HCT116 (cell line): ENCODE measurements around the gene FAM118B. TPM values are rescaled to one million over a fixed set of nuclear protein-coding genes. Genes with fewer than 3 reads are reported as not detected.

ENCODE experiments used
- ATAC-seq: fragments of 200-7000 bp; cut with Tn5 transposase; 2 replicates; pipeline ENCODE4 v1.9.1; 2020; ENCODE audit warnings: mild to moderate bottlenecking, moderate library complexity
- BruUV-seq: library from RNA; stranded (reverse); fragments of 400-500 nt; replicated peaks from 2 replicates; lab custom pipeline; 2021; lab: Mats Ljungman, UMichigan
- CTCF ChIA-PET: fragments of 300-600 bp; sonication (Branson Sonifier 250); formaldehyde crosslinking; loops from one replicate; lab custom pipeline; 2021; ENCODE audit warnings: antibody characterized with exemption; lab: Charles Lee
- POLR2A ChIA-PET: fragments of 300-600, 350-600 bp; sonication (Branson Sonifier 250); formaldehyde crosslinking; loops from one replicate; lab custom pipeline; 2021; ENCODE audit warnings: antibody characterized with exemption; lab: Charles Lee
- RAD21 ChIA-PET, 2 experiments: fragments of 300-600 bp; sonication (Branson Sonifier 250); formaldehyde crosslinking; loops; one replicate each; lab custom pipeline; 2023; ENCODE audit warnings: low total read pairs in 2 of 2; ENCODE audit not compliant: uncharacterized antibody in 2 of 2, unreplicated experiment in 2 of 2, low non-redundant PET in 1 of 2; lab: Charles Lee
- DNase-seq: peaks from one replicate; pipeline ENCODE4 v3.0.0-alpha.2; 2010; ENCODE audit warnings: low read depth, low spot score
- H2AFZ ChIP-seq: fragments of 200-600 bp; shearing (Covaris generic), sonication (generic); 2 replicates; pipeline ENCODE4 v1.6.1; 2017; ENCODE audit warnings: low read depth, mixed run types, mixed read lengths, antibody characterized with exemption, low read length; ENCODE audit not compliant: poor library complexity, severe bottlenecking
- H3K27ac ChIP-seq: 2 replicates; pipeline ENCODE4 v1.5.1; 2012; ENCODE audit warnings: low read depth, low read length
- H3K27me3 ChIP-seq: fragments of 200-600 bp; sonication (generic); 2 replicates; pipeline ENCODE4 v1.6.1; 2016; ENCODE audit warnings: mixed run types, low read length, mixed read lengths; ENCODE audit not compliant: insufficient read depth
- H3K36me3 ChIP-seq, 2 experiments: fragments of 200-500 bp in 1 of 2; fragments of 200-600 bp in 1 of 2; sonication (Bioruptor generic) in 1 of 2; sonication (generic) in 1 of 2; 2 replicates each; pipeline versions ENCODE4 v1.5.1 to v1.6.1; 2014 to 2016; ENCODE audit warnings: low read length in 2 of 2, inconsistent platforms in 1 of 2, mixed read lengths in 1 of 2, mixed run types in 1 of 2; ENCODE audit not compliant: insufficient read depth in 2 of 2, control insufficient read depth in 1 of 2
- H3K4me1 ChIP-seq, 2 experiments: fragments of 200-600 bp in 1 of 2; sonication (generic) in 1 of 2; 2 replicates each; pipeline versions ENCODE4 v1.5.1 to v1.6.1; 2012 to 2017; ENCODE audit warnings: low read length in 2 of 2, inconsistent platforms in 1 of 2, mild to moderate bottlenecking in 1 of 2, mixed read lengths in 1 of 2, mixed run types in 1 of 2, moderate library complexity in 1 of 2; ENCODE audit not compliant: insufficient read depth in 2 of 2, control insufficient read depth in 1 of 2
- H3K4me2 ChIP-seq: fragments of 200-600 bp; sonication (generic); 2 replicates; pipeline ENCODE4 v1.6.1; 2017; ENCODE audit warnings: mixed run types, low read length, mixed read lengths
- H3K4me3 ChIP-seq, 2 experiments: fragments of 200-600 bp in 1 of 2; sonication (generic) in 1 of 2; replicated peaks in 1 of 2; 2 replicates each; pipeline ENCODE4 v1.5.1; 2011 to 2016; ENCODE audit warnings: low read length in 2 of 2, control low read depth in 1 of 2, low read depth in 1 of 2, mild to moderate bottlenecking in 1 of 2, mixed read lengths in 1 of 2, mixed run types in 1 of 2
- H3K79me2 ChIP-seq: fragments of 200-600 bp; sonication (generic); 2 replicates; pipeline ENCODE4 v1.6.1; 2017; ENCODE audit warnings: mild to moderate bottlenecking, mixed run types, low read length, moderate library complexity, mixed read lengths; ENCODE audit not compliant: insufficient read depth
- H3K9ac ChIP-seq: fragments of 200-600 bp; sonication (generic); 2 replicates; pipeline ENCODE4 v1.6.1; 2016; ENCODE audit warnings: low read length, mixed read lengths
- H3K9me2 ChIP-seq: fragments of 200-600 bp; sonication (generic), shearing (Covaris generic); 2 replicates; pipeline ENCODE4 v1.6.1; 2017; ENCODE audit warnings: mixed run types, mild to moderate bottlenecking, moderate library complexity; ENCODE audit not compliant: insufficient read depth
- H3K9me3 ChIP-seq, 2 experiments: fragments of 200-500 bp in 1 of 2; fragments of 200-600 bp in 1 of 2; sonication (Bioruptor generic) in 1 of 2; sonication (generic) in 1 of 2; 2 replicates each; pipeline ENCODE4 v1.6.1; 2014 to 2017; ENCODE audit warnings: low read length in 2 of 2, mixed read lengths in 2 of 2, inconsistent platforms in 1 of 2, low read depth in 1 of 2, mild to moderate bottlenecking in 1 of 2, mixed run types in 1 of 2, moderate library complexity in 1 of 2; ENCODE audit not compliant: control insufficient read depth in 1 of 2, insufficient read depth in 1 of 2
- H4K20me1 ChIP-seq: fragments of 200-600 bp; sonication (generic), shearing (Covaris generic); 2 replicates; pipeline ENCODE4 v1.6.1; 2017; ENCODE audit warnings: mixed run types, mild to moderate bottlenecking, moderate library complexity; ENCODE audit not compliant: insufficient read depth
- ATF3 ChIP-seq: IDR thresholded peaks from 2 replicates; pipeline ENCODE4 v1.6.1; 2012
- CEBPB ChIP-seq: IDR thresholded peaks from 2 replicates; pipeline ENCODE4 v1.6.1; 2012; ENCODE audit warnings: low read depth
- JUND ChIP-seq: IDR thresholded peaks from 2 replicates; pipeline ENCODE4 v1.6.1; 2012
- REST ChIP-seq: IDR thresholded peaks from 2 replicates; pipeline ENCODE4 v1.6.1; 2012; ENCODE audit warnings: low read depth
- TCF7L2 ChIP-seq: IDR thresholded peaks from 2 replicates; pipeline ENCODE4 v1.7.0; 2011; ENCODE audit warnings: borderline replicate concordance, inconsistent platforms; ENCODE audit not compliant: insufficient read depth, insufficient read length; ENCODE audit errors: extremely low read depth
- ZBTB33 ChIP-seq: IDR thresholded peaks from 2 replicates; pipeline ENCODE4 v1.6.1; 2011; ENCODE audit warnings: mild to moderate bottlenecking, low read length, moderate library complexity; ENCODE audit not compliant: insufficient replicate concordance; ENCODE audit errors: extremely low read depth
- intact Hi-C: fragments of 100-400 bp; cut with micrococcal nuclease; formaldehyde crosslinking; loops from 2 replicates; pipeline ENCODE4 v1.10.0; 2022
- total RNA-seq: library from RNA; stranded (reverse); gene quantifications from one replicate; pipeline ENCODE4 v1.2.1, GENCODE V29; 2021; ENCODE audit not compliant: unreplicated experiment

FAM118B gene
- total RNA-seq, 1 experiment from 2014 or later: 12.8 TPM

- TF ChIP-seq ATF3: no peak
- no peak for TF ChIP-seq CEBPB
- TF ChIP-seq ZBTB33: no peak
- TF ChIP-seq, all 23 proteins: peak for 0
Observed at GRCh38 chr11:126257764-126258163, 46.2 kb downstream of the FAM118B start (continued).

- no peak for ATAC-seq
- no TSS peak for BruUV-seq
Observed at GRCh38 chr11:126262216-126262615, 50.6 kb downstream of the FAM118B start.

More at GRCh38 chr11:126262216-126262615, 50.6 kb downstream of the FAM118B start:
- no peak for DNase-seq
- intact Hi-C loops: no loop called here
- ChIA-PET POLR2A (no interaction called here), CTCF (no interaction called here), RAD21 (no interaction called here)
- TF ChIP-seq JUND (no peak), REST (no peak), TCF7L2 (no peak), ZBTB33 (no peak)
- H3K79me2 ChIP-seq: peaks cover 17% of the 10 kb centered on the region
- H4K20me1 ChIP-seq: no peaks in the 10 kb centered on the region
- H3K4me2 ChIP-seq: no peak overlapping the region
- H3K27ac ChIP-seq: no peak overlapping the region
- H3K9me3 ChIP-seq: no peaks in the 10 kb centered on the region
- H3K36me3 ChIP-seq: peaks cover 45 to 53% of the 10 kb centered on the region in 2 experiments
- no peaks in the 10 kb centered on the region for H3K27me3 ChIP-seq
- no peak overlapping the region for H2AFZ ChIP-seq
- H3K4me3 ChIP-seq: no peak overlapping the region
- H3K4me1 ChIP-seq: peaks cover 0 to 1% of the 10 kb centered on the region in 2 experiments; a peak in 1 of 4 replicates
- H3K9me2 ChIP-seq: no peaks in the 10 kb centered on the region
- no peak overlapping the region for H3K9ac ChIP-seq
